ENCODE data around the gene CCDC60. TPM values are rescaled to one million over a fixed set of nuclear protein-coding genes. Genes with fewer than 3 reads are reported as not detected.

Gene CCDC60
- total and polyA plus RNA-seq, 10 of the 15 experiments (the other 5 are each of a cell fraction or from before 2014, with no cell fraction given) = 0.19 TPM; not detected in 9

DNA sequence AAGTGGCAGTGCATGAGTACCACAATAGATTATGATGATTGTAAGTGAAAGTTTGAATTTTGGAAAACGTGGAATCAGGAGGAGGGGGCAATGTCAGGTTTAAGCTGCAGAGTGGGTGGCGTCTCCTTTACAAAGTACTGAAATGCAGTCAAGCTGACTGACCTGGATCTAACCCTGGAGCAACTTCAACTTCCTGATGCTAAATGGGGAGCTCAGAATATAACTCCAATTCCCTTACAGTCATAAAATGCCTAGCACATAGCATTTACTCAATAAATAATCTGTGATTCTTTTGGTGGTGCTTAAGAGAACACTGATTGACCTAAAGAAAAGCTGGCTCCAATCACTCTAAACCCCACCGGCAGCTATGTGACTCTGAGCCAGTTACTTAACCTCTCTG is 38.5 kb downstream of the CCDC60 start (continued):
- TF ChIP-seq, protein P1, sequence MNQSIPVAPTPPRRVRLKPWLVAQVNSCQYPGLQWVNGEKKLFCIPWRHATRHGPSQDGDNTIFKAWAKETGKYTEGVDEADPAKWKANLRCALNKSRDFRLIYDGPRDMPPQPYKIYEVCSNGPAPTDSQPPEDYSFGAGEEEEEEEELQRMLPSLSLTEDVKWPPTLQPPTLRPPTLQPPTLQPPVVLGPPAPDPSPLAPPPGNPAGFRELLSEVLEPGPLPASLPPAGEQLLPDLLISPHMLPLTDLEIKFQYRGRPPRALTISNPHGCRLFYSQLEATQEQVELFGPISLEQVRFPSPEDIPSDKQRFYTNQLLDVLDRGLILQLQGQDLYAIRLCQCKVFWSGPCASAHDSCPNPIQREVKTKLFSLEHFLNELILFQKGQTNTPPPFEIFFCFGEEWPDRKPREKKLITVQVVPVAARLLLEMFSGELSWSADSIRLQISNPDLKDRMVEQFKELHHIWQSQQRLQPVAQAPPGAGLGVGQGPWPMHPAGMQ (IDR thresholded peaks at IDR 0.05; ENCODE audit: borderline replicate concordance) = no peak

DNA sequence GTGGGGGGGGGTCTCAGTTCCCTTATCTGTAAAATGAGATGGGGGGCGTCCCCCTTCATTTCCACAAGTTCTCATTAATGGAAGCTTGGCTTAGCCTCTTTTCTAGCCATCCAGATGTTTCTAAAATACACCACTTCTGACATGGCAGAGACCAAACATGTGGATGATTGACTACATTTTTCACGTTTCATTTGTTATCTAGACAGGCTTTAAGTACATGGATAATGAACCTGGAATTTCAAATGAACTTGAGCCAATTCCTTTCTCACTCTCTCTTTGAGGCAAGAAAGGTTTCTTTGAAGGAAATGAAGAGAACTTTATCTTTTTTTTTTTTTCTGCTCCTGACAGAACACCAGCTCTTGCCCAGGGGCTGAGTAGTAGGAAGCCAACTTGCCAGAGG is 39.1 kb downstream of the CCDC60 start:
- H3K27ac ChIP-seq (ENCODE audit: control insufficient read depth, insufficient read depth) = no peak overlapping the region
- FAIRE-seq (no peak), DNase-seq (ENCODE audit: low read depth, low spot score) (no peak), ATAC-seq (no peak)
- no peaks in the 10 kb centered on the region for H3K79me2 ChIP-seq (ENCODE audit: control insufficient read depth, insufficient read depth, low read length)
- in situ Hi-C loops (cut with MboI) (no loop called here), intact Hi-C loops (cut with micrococcal nuclease; ENCODE audit: unreplicated experiment) (no loop called here)
- 0% methylated on average over 2 of the region's 2 CpGs for WGBS (ENCODE audit: insufficient coverage, insufficient replicate concordance, low lambda C conversion rate, missing lambda C conversion rate)
- no peaks in the 10 kb centered on the region for H3K36me3 ChIP-seq (ENCODE audit: control insufficient read depth in 2 of 2, insufficient read depth in 2 of 2, low read length in 1 of 2)
- H3K27me3 ChIP-seq (replicated peaks in 1 of 2; ENCODE audit: control insufficient read depth in 2 of 2, insufficient read depth in 2 of 2, low read length in 1 of 2) = no peaks in the 10 kb centered on the region
- ChIA-PET RAD21 (ENCODE audit: unreplicated experiment) (no interaction called here), CTCF (interaction anchor here (0.7 kb wide), 1 partner anchor 10 kb away, joined by 4 read pairs; no protein-coding TSS in a partner anchor), SMC1A (ENCODE audit: uncharacterized antibody, unreplicated experiment) (no interaction called here), POLR2A (no interaction called here)
- no TSS peak for BruUV-seq (replicated peaks)
- H3K4me3 ChIP-seq = no peak overlapping the region
- TF ChIP-seq IRF4 (IDR thresholded peaks at IDR 0.05; ENCODE audit: low read depth, low read length) (no peak), CHD2 (IDR thresholded peaks at IDR 0.05; ENCODE audit: borderline replicate concordance, low read depth, low read length) (no peak), TCF7 (IDR thresholded peaks at IDR 0.05; ENCODE audit: borderline replicate concordance) (no peak)
- TF ChIP-seq, protein P2, sequence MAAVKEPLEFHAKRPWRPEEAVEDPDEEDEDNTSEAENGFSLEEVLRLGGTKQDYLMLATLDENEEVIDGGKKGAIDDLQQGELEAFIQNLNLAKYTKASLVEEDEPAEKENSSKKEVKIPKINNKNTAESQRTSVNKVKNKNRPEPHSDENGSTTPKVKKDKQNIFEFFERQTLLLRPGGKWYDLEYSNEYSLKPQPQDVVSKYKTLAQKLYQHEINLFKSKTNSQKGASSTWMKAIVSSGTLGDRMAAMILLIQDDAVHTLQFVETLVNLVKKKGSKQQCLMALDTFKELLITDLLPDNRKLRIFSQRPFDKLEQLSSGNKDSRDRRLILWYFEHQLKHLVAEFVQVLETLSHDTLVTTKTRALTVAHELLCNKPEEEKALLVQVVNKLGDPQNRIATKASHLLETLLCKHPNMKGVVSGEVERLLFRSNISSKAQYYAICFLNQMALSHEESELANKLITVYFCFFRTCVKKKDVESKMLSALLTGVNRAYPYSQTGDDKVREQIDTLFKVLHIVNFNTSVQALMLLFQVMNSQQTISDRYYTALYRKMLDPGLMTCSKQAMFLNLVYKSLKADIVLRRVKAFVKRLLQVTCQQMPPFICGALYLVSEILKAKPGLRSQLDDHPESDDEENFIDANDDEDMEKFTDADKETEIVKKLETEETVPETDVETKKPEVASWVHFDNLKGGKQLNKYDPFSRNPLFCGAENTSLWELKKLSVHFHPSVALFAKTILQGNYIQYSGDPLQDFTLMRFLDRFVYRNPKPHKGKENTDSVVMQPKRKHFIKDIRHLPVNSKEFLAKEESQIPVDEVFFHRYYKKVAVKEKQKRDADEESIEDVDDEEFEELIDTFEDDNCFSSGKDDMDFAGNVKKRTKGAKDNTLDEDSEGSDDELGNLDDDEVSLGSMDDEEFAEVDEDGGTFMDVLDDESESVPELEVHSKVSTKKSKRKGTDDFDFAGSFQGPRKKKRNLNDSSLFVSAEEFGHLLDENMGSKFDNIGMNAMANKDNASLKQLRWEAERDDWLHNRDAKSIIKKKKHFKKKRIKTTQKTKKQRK (IDR thresholded peaks at IDR 0.05; ENCODE audit: low read depth, low read length) = no peak
- TF ChIP-seq, protein P3, sequence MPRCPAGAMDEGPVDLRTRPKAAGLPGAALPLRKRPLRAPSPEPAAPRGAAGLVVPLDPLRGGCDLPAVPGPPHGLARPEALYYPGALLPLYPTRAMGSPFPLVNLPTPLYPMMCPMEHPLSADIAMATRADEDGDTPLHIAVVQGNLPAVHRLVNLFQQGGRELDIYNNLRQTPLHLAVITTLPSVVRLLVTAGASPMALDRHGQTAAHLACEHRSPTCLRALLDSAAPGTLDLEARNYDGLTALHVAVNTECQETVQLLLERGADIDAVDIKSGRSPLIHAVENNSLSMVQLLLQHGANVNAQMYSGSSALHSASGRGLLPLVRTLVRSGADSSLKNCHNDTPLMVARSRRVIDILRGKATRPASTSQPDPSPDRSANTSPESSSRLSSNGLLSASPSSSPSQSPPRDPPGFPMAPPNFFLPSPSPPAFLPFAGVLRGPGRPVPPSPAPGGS (IDR thresholded peaks at IDR 0.05; ENCODE audit: borderline replicate concordance, insufficient read depth, low read depth, low read length, poor library complexity, severe bottlenecking) = no peak
- no peaks in the 10 kb centered on the region for H3K9me3 ChIP-seq (replicated peaks; ENCODE audit: control insufficient read depth, insufficient read depth, low read length)
- H3K4me2 ChIP-seq (ENCODE audit: control insufficient read depth, insufficient read depth) = no peak overlapping the region
- H4K20me1 ChIP-seq (ENCODE audit: control insufficient read depth, insufficient read depth) = no peaks in the 10 kb centered on the region
- peaks cover 8% of the 10 kb centered on the region; the same call in 1 of the 2 replicates for H3K4me1 ChIP-seq (ENCODE audit: control insufficient read depth, insufficient read depth, low read length)
- no peak overlapping the region for H2AFZ ChIP-seq (ENCODE audit: control insufficient read depth, low read depth, low read length)
- no peak overlapping the region for H3K9ac ChIP-seq (ENCODE audit: control insufficient read depth, insufficient read depth, low read length)

Measured in GM12878 (cell line).